H1 (cell line): Measurements from ENCODE around the gene PODN. TPM values are rescaled to one million over a fixed set of nuclear protein-coding genes. Genes with fewer than 3 reads are reported as not detected.

ENCODE experiments used
- CTCF ChIA-PET: fragments of 300-600 bp; sonication (Branson Sonifier 250); formaldehyde crosslinking; loops from one replicate; lab custom pipeline; 2021; ENCODE audit not compliant: partially characterized antibody; lab: Charles Lee
- POLR2A ChIA-PET: fragments of 300-600 bp; sonication (Branson Sonifier 250); formaldehyde crosslinking; loops from one replicate; lab custom pipeline; 2021; ENCODE audit warnings: inconsistent platforms; ENCODE audit not compliant: partially characterized antibody; lab: Charles Lee
- DNase-seq, 2 experiments: peaks; one replicate each; pipeline versions ENCODE4 v3.0.0 to v3.0.0-alpha.2; 2010 to 2022; ENCODE audit warnings: low spot score in 2 of 2, low read depth in 1 of 2, mixed read lengths in 1 of 2
- FAIRE-seq: peaks from 2 replicates; lab custom pipeline; 2011; peaks lifted over from hg19 to GRCh38; lab: Jason Lieb, UNC
- H2AFZ ChIP-seq: 2 replicates; pipeline ENCODE4 v1.8.1; 2012; ENCODE audit warnings: low read length, inconsistent platforms
- H2AK5ac ChIP-seq: 2 replicates; pipeline ENCODE4 v1.6.1; 2013; ENCODE audit warnings: low read depth, low read length
- H2BK120ac ChIP-seq: replicated peaks from 2 replicates; pipeline ENCODE3; 2013; ENCODE audit warnings: low read depth, low read length, inconsistent platforms
- H2BK12ac ChIP-seq: 2 replicates; pipeline ENCODE4 v1.6.1; 2013; ENCODE audit warnings: low read depth, low read length
- H2BK15ac ChIP-seq: 2 replicates; pipeline ENCODE4 v1.6.1; 2013; ENCODE audit warnings: low read length
- H2BK20ac ChIP-seq: 2 replicates; pipeline ENCODE4 v1.6.1; 2013; ENCODE audit warnings: low read length
- H2BK5ac ChIP-seq: 2 replicates; pipeline ENCODE4 v1.6.1; 2013; ENCODE audit warnings: low read depth, low read length
- H3K14ac ChIP-seq: 2 replicates; pipeline ENCODE4 v1.6.1; 2013; ENCODE audit warnings: inconsistent platforms; ENCODE audit not compliant: insufficient read length
- H3K18ac ChIP-seq: 2 replicates; pipeline ENCODE4 v1.6.1; 2013; ENCODE audit warnings: low read length; ENCODE audit errors: extremely low read depth
- H3K23ac ChIP-seq: 2 replicates; pipeline ENCODE4 v1.6.1; 2013; ENCODE audit warnings: inconsistent platforms; ENCODE audit not compliant: insufficient read length
- H3K23me2 ChIP-seq: 2 replicates; pipeline ENCODE4 v1.6.1; 2013; ENCODE audit warnings: low read depth, low read length
- H3K27ac ChIP-seq: 2 replicates; pipeline ENCODE4 v1.6.1; 2011; ENCODE audit warnings: low read depth, low read length, inconsistent platforms
- H3K27me3 ChIP-seq, 4 experiments: replicated peaks in 1 of 4; 1 replicate in 1 of 4; 2 replicates in 3 of 4; pipeline versions ENCODE4 v1.6.1 to v1.8.1; 2011 to 2013; ENCODE audit warnings: low read length in 3 of 4, mild to moderate bottlenecking in 3 of 4, inconsistent platforms in 2 of 4, mixed read lengths in 2 of 4, moderate library complexity in 1 of 4; ENCODE audit not compliant: control insufficient read depth in 3 of 4, insufficient read depth in 3 of 4; ENCODE audit errors: extremely low read depth in 1 of 4
- H3K36me3 ChIP-seq, 4 experiments: 2 replicates each; pipeline versions ENCODE4 v1.6.1 to v1.8.1; 2011 to 2013; ENCODE audit warnings: mild to moderate bottlenecking in 4 of 4, low read length in 3 of 4, moderate library complexity in 2 of 4, control low read depth in 1 of 4, inconsistent platforms in 1 of 4; ENCODE audit not compliant: insufficient read depth in 4 of 4, control insufficient read depth in 2 of 4
- H3K4ac ChIP-seq: replicated peaks from 2 replicates; pipeline ENCODE3; 2013; ENCODE audit warnings: low read length, low read depth, mixed read lengths, inconsistent platforms; ENCODE audit not compliant: insufficient read length
- H3K4me1 ChIP-seq, 4 experiments: replicated peaks in 1 of 4; 1 replicate in 1 of 4; 2 replicates in 3 of 4; pipeline versions ENCODE4 v1.6.1 to v1.8.1; 2011 to 2013; ENCODE audit warnings: low read length in 3 of 4, inconsistent platforms in 2 of 4, mixed read lengths in 1 of 4; ENCODE audit not compliant: insufficient read depth in 4 of 4, control insufficient read depth in 3 of 4
- H3K4me2 ChIP-seq, 2 experiments: 2 replicates each; pipeline versions ENCODE4 v1.6.1 to v1.8.1; 2011 to 2013; ENCODE audit warnings: low read depth in 2 of 2, low read length in 2 of 2, control low read depth in 1 of 2, inconsistent platforms in 1 of 2, mild to moderate bottlenecking in 1 of 2; ENCODE audit not compliant: insufficient read depth in 1 of 2
- H3K4me3 ChIP-seq, 4 experiments: fragments of 200-600, 300-600 bp in 1 of 4; sonication (generic), shearing (Covaris generic), sonication (Bioruptor Twin) in 1 of 4; 2 replicates each; pipeline versions ENCODE4 v1.5.1 to v1.8.1; 2011 to 2016; ENCODE audit warnings: low read length in 4 of 4, low read depth in 3 of 4, control low read depth in 2 of 4, inconsistent platforms in 2 of 4, mild to moderate bottlenecking in 2 of 4, mixed read lengths in 1 of 4, moderate library complexity in 1 of 4; ENCODE audit not compliant: insufficient read depth in 2 of 4; ENCODE audit errors: extremely low read depth in 1 of 4
- H3K56ac ChIP-seq: replicated peaks from 2 replicates; pipeline ENCODE3; 2013; ENCODE audit warnings: low read depth, mild to moderate bottlenecking, mixed read lengths, low read length, inconsistent platforms; ENCODE audit not compliant: insufficient read length
- H3K79me1 ChIP-seq: 2 replicates; pipeline ENCODE4 v1.6.1; 2013; ENCODE audit warnings: low read depth, low read length, control low read depth
- H3K79me2 ChIP-seq, 2 experiments: 2 replicates each; pipeline versions ENCODE4 v1.6.1 to v1.8.1; 2012 to 2013; ENCODE audit warnings: low read length in 2 of 2, mild to moderate bottlenecking in 2 of 2, inconsistent platforms in 1 of 2; ENCODE audit not compliant: insufficient read depth in 2 of 2, control insufficient read depth in 1 of 2
- H3K9ac ChIP-seq, 4 experiments: replicated peaks in 1 of 4; 1 replicate in 1 of 4; 2 replicates in 3 of 4; pipeline versions ENCODE4 v1.6.1 to v1.8.1; 2011 to 2013; ENCODE audit warnings: low read depth in 3 of 4, low read length in 3 of 4, control low read depth in 2 of 4, mild to moderate bottlenecking in 2 of 4, moderate library complexity in 2 of 4, inconsistent platforms in 1 of 4; ENCODE audit errors: extremely low read depth in 1 of 4
- H3K9me3 ChIP-seq, 2 experiments: 2 replicates each; pipeline versions ENCODE4 v1.6.1 to v1.8.1; 2012 to 2013; ENCODE audit warnings: mild to moderate bottlenecking in 2 of 2, moderate library complexity in 2 of 2, control low read depth in 1 of 2, inconsistent platforms in 1 of 2, low read depth in 1 of 2, low read length in 1 of 2, mixed read lengths in 1 of 2; ENCODE audit not compliant: insufficient read depth in 2 of 2
- H4K20me1 ChIP-seq, 2 experiments: replicated peaks in 1 of 2; 2 replicates each; pipeline versions ENCODE3 to v1.8.1; 2011 to 2013; ENCODE audit warnings: inconsistent platforms in 2 of 2, low read length in 2 of 2, mild to moderate bottlenecking in 1 of 2; ENCODE audit not compliant: insufficient read depth in 2 of 2, control insufficient read depth in 1 of 2
- H4K5ac ChIP-seq: 2 replicates; pipeline ENCODE4 v1.6.1; 2013; ENCODE audit warnings: low read length, low read depth, mixed read lengths, inconsistent platforms; ENCODE audit not compliant: insufficient read length
- H4K8ac ChIP-seq: 2 replicates; pipeline ENCODE4 v1.8.0; 2013; ENCODE audit warnings: mild to moderate bottlenecking, moderate library complexity, low read length, inconsistent platforms; ENCODE audit not compliant: insufficient read depth; ENCODE audit errors: extremely low read depth
- H4K91ac ChIP-seq: replicated peaks from 2 replicates; pipeline ENCODE3; 2013; ENCODE audit warnings: low read length, mixed read lengths, inconsistent platforms; ENCODE audit not compliant: insufficient read length
- EP300 ChIP-seq, 2 experiments: IDR thresholded peaks; 1 replicate in 1 of 2; 2 replicates in 1 of 2; pipeline ENCODE4 v1.6.1; 2011 to 2012; ENCODE audit warnings: low read depth in 2 of 2, low read length in 2 of 2, mild to moderate bottlenecking in 2 of 2, borderline replicate concordance in 1 of 2, inconsistent platforms in 1 of 2, moderate library complexity in 1 of 2
- GABPA ChIP-seq: IDR thresholded peaks from 2 replicates; pipeline ENCODE4 v1.6.1; 2011; ENCODE audit warnings: mild to moderate bottlenecking, low read length, moderate library complexity, borderline replicate concordance; ENCODE audit not compliant: insufficient read depth
- HDAC2 ChIP-seq, 2 experiments: fragments of 300-600 bp in 1 of 2; sonication (generic) in 1 of 2; IDR thresholded peaks; 2 replicates each; pipeline ENCODE4 v1.6.1; 2011 to 2012; ENCODE audit warnings: low read depth in 2 of 2, low read length in 2 of 2, mild to moderate bottlenecking in 2 of 2, moderate library complexity in 2 of 2, borderline replicate concordance in 1 of 2, inconsistent platforms in 1 of 2
- KDM1A ChIP-seq: fragments of 200-600, 300-600 bp; sonication (generic); IDR thresholded peaks from 2 replicates; pipeline ENCODE4 v1.7.1; 2016; ENCODE audit warnings: mild to moderate bottlenecking, low read length, borderline replicate concordance
- MAFK ChIP-seq: IDR thresholded peaks from 2 replicates; pipeline ENCODE4 v1.6.1; 2012; ENCODE audit warnings: low read depth, mild to moderate bottlenecking, improper control_type of control experiment, low read length
- NANOG ChIP-seq: IDR thresholded peaks from 2 replicates; pipeline ENCODE4 v1.6.1; 2011; ENCODE audit warnings: low read length, low read depth, mild to moderate bottlenecking, inconsistent platforms; ENCODE audit not compliant: insufficient read depth, poor library complexity, severe bottlenecking
- SP2 ChIP-seq: IDR thresholded peaks from 2 replicates; pipeline ENCODE4 v1.6.1; 2012; ENCODE audit warnings: mild to moderate bottlenecking, low read length, inconsistent platforms
- SUZ12 ChIP-seq: fragments of 200-600 bp; sonication (generic); IDR thresholded peaks from 2 replicates; pipeline ENCODE4 v1.6.1; 2012; ENCODE audit warnings: mild to moderate bottlenecking, inconsistent platforms, low read length, moderate library complexity, mixed read lengths
- TAF1 ChIP-seq: IDR thresholded peaks from 2 replicates; pipeline ENCODE4 v1.6.1; 2011; ENCODE audit warnings: mild to moderate bottlenecking, low read depth, low read length
- WGBS, 2 experiments: shearing (Covaris generic) in 1 of 2; methylation state at CpG; one replicate each; pipeline versions ENCODE4 v1.1.6 to v1.1.7; 2013 to 2015; ENCODE audit warnings: low lambda C conversion rate in 2 of 2, mixed read lengths in 2 of 2, inconsistent platforms in 1 of 2, low coverage in 1 of 2, missing lambda C conversion rate in 1 of 2; ENCODE audit not compliant: insufficient replicate concordance in 2 of 2, insufficient coverage in 1 of 2, insufficient read length in 1 of 2; ENCODE audit errors: extremely low coverage in 1 of 2, missing lambda C conversion rate in 1 of 2; 5-methylcytosine and 5-hydroxymethylcytosine counted together
- polyA plus RNA-seq, 7 experiments: library from polyadenylated mRNA; depleted of rRNA in 3 of 7; stranded (reverse) in 5 of 7; unstranded in 2 of 7; fragments of >200 nt in 5 of 7; fragments of 200-250 nt in 2 of 7; gene quantifications; 1 replicate in 5 of 7; 2 replicates in 1 of 7; 4 replicates in 1 of 7; pipeline versions ENCODE4 v1.2.1 to v1.2.3, GENCODE V29; 2011 to 2013; ENCODE audit warnings: missing spikeins in 2 of 7, mixed read lengths in 2 of 7
- total RNA-seq: library from RNA; stranded (reverse); fragmentation: NEBNext Ultra II Directional; extraction: Animal tissue kit (Norgen Biotek cat#: 25700); gene quantifications from 2 replicates; pipeline ENCODE4 v1.2.1, GENCODE V29; 2021

Gene PODN
- total and polyA plus RNA-seq, 2 of the 8 experiments (the other 6 are each of a cell fraction or from before 2014, with no cell fraction given) = 0.11 to 0.17 TPM

DNA sequence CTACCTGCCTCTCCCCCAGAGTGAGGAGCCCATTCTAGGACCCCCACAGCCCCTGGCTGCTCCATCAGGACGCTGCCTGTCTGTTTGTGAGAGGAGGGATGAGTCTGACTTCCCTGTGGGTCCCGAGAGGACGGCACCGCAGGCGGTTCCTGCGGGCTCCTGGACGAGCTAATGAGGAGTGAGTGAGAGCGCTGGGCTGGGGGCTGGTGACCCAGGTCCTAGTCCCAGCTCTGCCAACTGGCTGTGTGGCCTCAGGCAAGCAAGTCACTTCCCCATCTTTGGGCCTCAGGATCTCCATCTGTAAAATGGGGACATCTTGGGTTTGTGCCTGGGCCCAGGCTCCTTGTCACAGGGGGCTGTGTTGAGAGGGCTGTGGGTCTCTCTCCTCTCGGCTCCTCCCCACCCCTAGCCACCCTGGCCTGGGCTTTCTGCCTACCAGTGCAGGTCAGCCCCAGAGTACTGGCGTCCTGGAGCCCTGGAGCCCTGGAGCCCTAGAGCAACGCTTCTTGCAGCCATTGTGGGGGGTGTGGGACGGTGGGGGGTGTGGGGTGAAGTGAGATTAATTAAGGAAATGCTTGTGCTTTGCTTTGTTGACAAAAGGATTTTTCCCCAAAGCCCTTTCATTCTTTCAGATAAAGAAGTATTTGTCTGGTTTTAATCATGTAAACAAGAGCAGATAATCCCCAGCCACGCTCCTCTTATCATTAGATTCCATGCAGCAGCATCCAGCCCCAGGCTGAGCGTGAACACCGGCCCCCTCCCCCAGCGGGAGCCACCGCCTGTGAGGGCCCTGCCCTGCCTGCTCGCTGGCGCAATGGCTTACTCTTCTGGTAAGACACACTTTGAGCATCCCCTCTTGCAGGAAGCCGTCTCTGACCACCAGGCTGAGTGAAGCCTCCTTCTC lies 53.6 kb downstream of the PODN start:
- H3K23me2 ChIP-seq = 0 out of 2 replicates have a peak, but pooled peaks cover 3% of the 10 kb centered on the region
- H2AK5ac ChIP-seq = no peak overlapping the region
- no peak for FAIRE-seq
- no peaks in the 10 kb centered on the region for H3K27me3 ChIP-seq
- H3K4me2 ChIP-seq = peak overlapping the region in 1 of 2 experiments; percentile 24; a peak in 1 of 4 replicates
- H3K4me3 ChIP-seq = no peak overlapping the region
- peak overlapping the region; percentile 56 for H4K5ac ChIP-seq
- no peak overlapping the region for H3K56ac ChIP-seq
- H4K8ac ChIP-seq = 0 out of 2 replicates have a peak overlapping the region, but pooled peaks have one; percentile 36
- H3K27ac ChIP-seq = no peak overlapping the region
- peak overlapping the region; percentile 40 for H3K4ac ChIP-seq
- H3K4me1 ChIP-seq = peaks cover 0 to 26% (median 13%) of the 10 kb centered on the region in 4 experiments; a peak in 6 of 7 replicates
- H3K36me3 ChIP-seq = no peaks in the 10 kb centered on the region
- no peak overlapping the region for H2BK120ac ChIP-seq
- ChIA-PET POLR2A (no interaction called here), CTCF (interaction anchor here (1.0 to 1.2 kb wide), 3 partner anchors 24 to 37 kb away, joined by 3 read pairs; no protein-coding TSS in a partner anchor)
- H2BK20ac ChIP-seq = 0 out of 2 replicates have a peak overlapping the region, but pooled peaks have one; percentile 48
- H2BK15ac ChIP-seq = peak overlapping the region; percentile 75; the same call in 1 of the 2 replicates
- no peak overlapping the region; the same call in 1 of the 2 replicates for H3K18ac ChIP-seq
- no peaks in the 10 kb centered on the region for H3K79me1 ChIP-seq
- peaks cover 0 to 4% of the 10 kb centered on the region in 2 experiments; a peak in 2 of 4 replicates for H3K9me3 ChIP-seq
- peak overlapping the region; percentile 39; the same call in 1 of the 2 replicates for H2BK5ac ChIP-seq
- WGBS, 2 experiments = 64% methylated on average over 20 of the region's 20 CpGs; no CpG with 5 or more reads in 1 of the 2 experiments
- H3K14ac ChIP-seq = no peak overlapping the region
- H3K9ac ChIP-seq = no peak overlapping the region
- no peak overlapping the region; the same call in 1 of the 2 replicates for H2AFZ ChIP-seq
- no peak for DNase-seq
- H3K23ac ChIP-seq = no peak overlapping the region
- no peaks in the 10 kb centered on the region for H3K79me2 ChIP-seq
- peak overlapping the region; percentile 53; the same call in 1 of the 2 replicates for H2BK12ac ChIP-seq
- peak overlapping the region; percentile 57 for H4K91ac ChIP-seq
- H4K20me1 ChIP-seq = no peaks in the 10 kb centered on the region
- TF ChIP-seq TAF1 (no peak), HDAC2 (IDR thresholded peaks at IDR 0.05; ENCODE audit: borderline replicate concordance in 1 of 2, low read depth in 2 of 2, low read length in 2 of 2) (0 out of 4 replicates have a peak, but pooled peaks of 1 of the 2 experiments have one; percentile 50), MAFK (no peak), KDM1A (peak; percentile 79; the same call in 1 of the 2 replicates), NANOG (no peak), EP300 (IDR thresholded peaks at IDR 0.05; ENCODE audit: borderline replicate concordance in 1 of 2, low read depth in 2 of 2, low read length in 2 of 2) (no peak), GABPA (no peak), SP2 (no peak), SUZ12 (no peak)
